Left ventricle myocardium inferior (tissue), 1 donor: ENCODE measurements around the gene TTC24. TPM values are rescaled to one million over a fixed set of nuclear protein-coding genes. Genes with fewer than 3 reads are reported as not detected.

Experiments
- DNase-seq: peaks from one replicate; pipeline ENCODE4 v3.0.0-alpha.2; 2020
- H3K27ac ChIP-seq: fragments of 200-600 bp; replicated peaks from 2 replicates; pipeline ENCODE4 v1.8.0; 2021
- H3K27me3 ChIP-seq: fragments of 200-600 bp; 2 replicates; pipeline ENCODE4 v1.8.0; 2021; ENCODE audit warnings: low read depth
- H3K36me3 ChIP-seq: fragments of 200-600 bp; 2 replicates; pipeline ENCODE4 v1.8.0; 2021
- H3K4me1 ChIP-seq: fragments of 200-600 bp; 2 replicates; pipeline ENCODE4 v1.8.0; 2021
- H3K4me3 ChIP-seq: fragments of 200-600 bp; 2 replicates; pipeline ENCODE4 v1.8.0; 2021; ENCODE audit warnings: mild to moderate bottlenecking, moderate library complexity
- H3K9me3 ChIP-seq: fragments of 200-600 bp; replicated peaks from 2 replicates; pipeline ENCODE4 v1.8.0; 2021
- intact Hi-C: fragments of 100-400 bp; cut with micrococcal nuclease; formaldehyde crosslinking; loops from one replicate; pipeline ENCODE4 v1.11.0; 2022
- total RNA-seq: library from RNA; stranded (reverse); fragmentation: NEBNext Ultra II Directional; extraction: Animal tissue kit (Norgen Biotek cat#: 25700); gene quantifications from one replicate; pipeline ENCODE4 v1.2.1, GENCODE V29; 2021
- TF ChIP-seq, protein P1 (sequence below): fragments of 200-600 bp; IDR thresholded peaks from 2 replicates; pipeline ENCODE4 v1.8.0; 2021; ENCODE audit warnings: antibody characterized with exemption, mild to moderate bottlenecking, borderline replicate concordance
- donor health status: DM: no; HTN: yes; CAD: no; lungs with severe emphysema.

The TTC24 gene
- total RNA-seq, 1 donor from 2014 or later, result not detected

DNA sequence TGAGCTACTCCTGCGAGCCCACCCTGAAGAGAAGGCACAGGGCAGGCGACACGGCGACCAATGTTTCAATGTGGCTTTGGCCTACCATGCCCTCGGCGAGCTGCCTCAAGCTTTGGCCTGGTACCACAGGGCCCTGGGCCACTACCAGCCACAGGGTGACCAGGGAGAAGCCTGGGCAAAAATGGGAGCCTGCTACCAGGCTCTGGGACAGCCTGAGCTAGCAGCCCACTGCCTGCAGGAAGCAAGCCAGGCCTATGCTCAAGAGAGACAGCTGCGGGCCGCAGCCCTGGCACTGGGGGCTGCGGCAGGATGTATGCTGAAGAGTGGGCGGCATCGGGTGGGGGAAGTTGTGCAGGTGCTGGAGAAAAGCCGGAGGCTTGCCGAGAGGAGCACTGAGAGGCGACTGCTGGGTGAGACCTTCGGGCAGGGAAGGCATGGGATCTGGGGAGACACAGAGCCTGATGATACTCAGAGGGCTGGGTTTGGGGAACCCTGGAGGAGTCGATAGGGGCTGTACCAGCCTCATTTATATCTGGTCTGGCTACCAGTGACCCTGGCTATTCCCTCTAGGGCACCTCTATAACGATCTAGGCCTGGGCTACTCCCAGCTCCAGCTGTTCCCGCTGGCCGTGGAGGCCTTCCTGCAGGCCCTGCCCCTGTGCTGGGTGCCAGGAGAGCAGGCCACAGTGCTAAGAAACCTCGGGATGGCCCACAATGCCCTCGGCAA lies 2.3 kb downstream of the TTC24 start:
- H3K4me3 ChIP-seq, result no peak overlapping the region

DNA sequence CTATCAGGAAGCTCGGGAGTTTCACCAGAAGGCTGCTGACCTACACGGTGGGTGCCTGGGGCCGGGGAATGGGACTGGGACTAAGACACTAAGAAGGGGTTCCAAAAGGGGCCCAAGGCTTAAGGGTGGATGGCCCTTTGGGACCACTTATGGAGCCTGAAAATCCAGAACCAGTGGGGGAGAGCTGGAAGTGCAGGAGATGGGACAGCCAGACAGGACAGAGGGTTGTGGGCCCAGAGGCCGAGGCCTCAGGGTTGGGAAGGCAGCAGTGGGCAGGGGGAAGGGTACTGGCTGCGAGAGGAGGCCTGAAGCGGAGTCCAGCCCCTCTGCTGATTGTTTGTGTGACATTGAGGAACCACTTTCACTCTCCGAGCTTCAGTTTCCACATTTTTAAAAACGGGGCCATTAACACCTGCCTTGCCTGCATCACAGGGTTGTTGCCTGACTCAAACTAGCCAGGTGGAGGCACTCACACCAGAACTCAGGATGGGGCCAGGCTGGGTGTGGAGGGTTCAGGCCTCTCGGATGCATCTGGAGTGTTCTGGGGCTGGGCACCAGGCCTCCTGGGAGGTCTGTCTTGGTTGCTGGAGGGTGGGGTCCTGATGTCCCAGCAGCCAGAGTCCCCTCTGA lies 3.0 kb downstream of the TTC24 start:
- no peak overlapping the region for H3K27ac ChIP-seq
- no peaks in the 10 kb centered on the region for H3K36me3 ChIP-seq
- intact Hi-C loops, result no loop called here
- no peaks in the 10 kb centered on the region for H3K9me3 ChIP-seq
- no peak overlapping the region for H3K4me3 ChIP-seq
- DNase-seq, result no peak
- TF ChIP-seq, protein P1, sequence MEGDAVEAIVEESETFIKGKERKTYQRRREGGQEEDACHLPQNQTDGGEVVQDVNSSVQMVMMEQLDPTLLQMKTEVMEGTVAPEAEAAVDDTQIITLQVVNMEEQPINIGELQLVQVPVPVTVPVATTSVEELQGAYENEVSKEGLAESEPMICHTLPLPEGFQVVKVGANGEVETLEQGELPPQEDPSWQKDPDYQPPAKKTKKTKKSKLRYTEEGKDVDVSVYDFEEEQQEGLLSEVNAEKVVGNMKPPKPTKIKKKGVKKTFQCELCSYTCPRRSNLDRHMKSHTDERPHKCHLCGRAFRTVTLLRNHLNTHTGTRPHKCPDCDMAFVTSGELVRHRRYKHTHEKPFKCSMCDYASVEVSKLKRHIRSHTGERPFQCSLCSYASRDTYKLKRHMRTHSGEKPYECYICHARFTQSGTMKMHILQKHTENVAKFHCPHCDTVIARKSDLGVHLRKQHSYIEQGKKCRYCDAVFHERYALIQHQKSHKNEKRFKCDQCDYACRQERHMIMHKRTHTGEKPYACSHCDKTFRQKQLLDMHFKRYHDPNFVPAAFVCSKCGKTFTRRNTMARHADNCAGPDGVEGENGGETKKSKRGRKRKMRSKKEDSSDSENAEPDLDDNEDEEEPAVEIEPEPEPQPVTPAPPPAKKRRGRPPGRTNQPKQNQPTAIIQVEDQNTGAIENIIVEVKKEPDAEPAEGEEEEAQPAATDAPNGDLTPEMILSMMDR, result no peak
- no peaks in the 10 kb centered on the region for H3K27me3 ChIP-seq
- peaks cover 6% of the 10 kb centered on the region for H3K4me1 ChIP-seq

More for the DNA sequence above, 2.3 kb downstream of the TTC24 start:
- TF ChIP-seq, protein P1, result no peak
- no peaks in the 10 kb centered on the region for H3K36me3 ChIP-seq
- peaks cover 6% of the 10 kb centered on the region for H3K4me1 ChIP-seq
- no peaks in the 10 kb centered on the region for H3K9me3 ChIP-seq
- intact Hi-C loops, result no loop called here
- no peaks in the 10 kb centered on the region for H3K27me3 ChIP-seq
- no peak for DNase-seq
- no peak overlapping the region for H3K27ac ChIP-seq

DNA sequence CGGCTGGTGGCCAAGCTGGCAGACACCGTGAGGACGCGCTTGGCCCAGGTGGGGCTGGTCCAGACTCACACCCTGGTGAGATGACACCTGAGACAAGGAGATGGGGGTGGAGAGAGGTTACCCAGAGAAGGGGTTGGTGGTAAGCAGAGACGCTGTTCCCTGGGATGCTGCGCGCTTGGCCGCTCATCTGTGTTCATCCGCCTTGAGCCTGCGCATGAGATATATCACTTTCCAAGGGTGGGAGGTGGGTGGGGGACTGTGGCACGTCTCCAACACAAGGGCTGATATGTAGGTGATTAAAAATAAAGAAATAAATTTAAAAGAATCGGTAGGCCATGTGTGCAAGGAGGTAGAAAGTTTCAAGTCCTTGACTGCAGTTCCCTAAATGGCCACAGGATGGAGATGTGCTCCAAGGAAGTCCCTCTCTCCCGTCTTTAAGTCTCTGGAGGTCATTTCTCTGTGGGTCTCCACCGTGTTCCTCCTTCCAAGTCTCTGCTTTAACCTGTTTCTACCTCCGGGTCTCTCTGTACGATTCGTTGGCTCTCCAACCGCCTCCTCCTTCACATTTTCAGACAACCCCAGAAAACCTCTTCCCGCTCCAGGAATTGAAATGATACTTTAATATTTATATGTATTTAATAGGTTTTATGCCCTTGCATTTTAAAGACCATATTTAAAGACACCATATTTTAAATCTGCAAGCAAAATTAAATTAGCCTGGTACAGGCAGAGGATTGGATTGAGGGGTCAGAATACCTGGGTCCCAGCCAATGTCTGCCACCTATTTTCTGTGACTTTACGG lies 4.5 kb downstream of the TTC24 start:
- Histone ChIP-seq H3K27ac (no peak overlapping the region), H3K9me3 (no peaks in the 10 kb centered on the region), H3K4me3 (no peak overlapping the region), H3K36me3 (no peaks in the 10 kb centered on the region), H3K27me3 (no peaks in the 10 kb centered on the region), H3K4me1 (peaks cover 6% of the 10 kb centered on the region)
- intact Hi-C loops, result no loop called here
- TF ChIP-seq, protein P1, result peak; percentile 97
- no peak for DNase-seq

DNA sequence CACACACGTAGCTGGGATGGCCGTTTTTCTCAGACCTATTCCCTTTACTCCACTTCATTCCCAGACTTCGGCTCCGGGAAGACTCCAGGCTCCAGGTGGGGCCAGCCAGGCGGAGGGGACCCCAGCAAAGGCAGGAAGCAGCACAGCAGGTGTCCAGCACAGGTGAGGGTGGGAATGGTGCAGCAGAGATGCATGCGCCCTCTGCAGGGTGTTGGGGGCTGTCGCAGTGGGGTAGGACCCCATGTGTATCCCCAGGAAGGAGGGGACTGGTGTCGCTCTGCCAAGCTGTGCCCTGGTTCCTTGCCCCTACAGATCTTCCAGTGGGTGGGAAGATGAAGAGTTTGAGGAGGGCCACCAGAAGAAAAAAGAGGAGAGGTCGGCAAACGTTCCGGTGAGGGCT lies 5.3 kb downstream of the TTC24 start:
- intact Hi-C loops, result no loop called here
- peaks cover 6% of the 10 kb centered on the region for H3K4me1 ChIP-seq
- no peaks in the 10 kb centered on the region for H3K9me3 ChIP-seq
- H3K36me3 ChIP-seq, result no peaks in the 10 kb centered on the region
- H3K27me3 ChIP-seq, result no peaks in the 10 kb centered on the region
- no peak for DNase-seq
- H3K27ac ChIP-seq, result no peak overlapping the region
- H3K4me3 ChIP-seq, result no peak overlapping the region
- TF ChIP-seq, protein P1, result no peak

DNA sequence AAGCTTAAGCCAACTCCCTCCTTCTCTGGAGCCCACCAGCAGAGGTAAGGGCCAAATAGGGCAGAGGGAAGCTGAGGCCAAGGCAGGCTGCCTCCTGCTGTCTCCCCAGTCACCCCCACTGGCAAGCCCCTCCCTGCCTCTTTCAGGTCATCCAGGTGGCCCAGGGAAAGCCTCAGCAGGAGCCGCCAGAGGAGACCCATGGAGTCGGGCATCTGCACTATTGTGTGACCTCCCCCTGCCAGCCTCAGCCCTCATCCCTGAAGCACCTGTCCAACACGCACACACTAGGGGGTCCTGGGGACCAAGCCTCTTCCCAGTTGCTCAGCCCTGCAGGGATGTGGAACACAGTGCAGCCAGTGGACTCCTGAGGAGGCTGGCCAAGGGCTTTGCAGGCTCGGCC lies 6.8 kb downstream of the TTC24 start:
- no peak for DNase-seq
- intact Hi-C loops, result no loop called here

More for the DNA sequence above, 6.8 kb downstream of the TTC24 start:
- Histone ChIP-seq H3K36me3 (no peaks in the 10 kb centered on the region), H3K4me3 (no peak overlapping the region), H3K9me3 (no peaks in the 10 kb centered on the region), H3K27ac (no peak overlapping the region), H3K4me1 (peaks cover 13% of the 10 kb centered on the region), H3K27me3 (no peaks in the 10 kb centered on the region)
- TF ChIP-seq, protein P1, result no peak
